SU-DHL-6 (cell line): ENCODE measurements around the gene IL7R.

Source experiments
- EZH2phosphoT487 ChIP-seq: fragments of 200-600 bp; sonication (generic), shearing (Covaris generic); conservative IDR thresholded peaks from 2 replicates; pipeline ENCODE4 v1.6.1; 2018; ENCODE audit warnings: mild to moderate bottlenecking, antibody characterized with exemption, low read length, moderate library complexity, mixed read lengths
- TF ChIP-seq, protein P1 (sequence below): fragments of 200-600 bp; sonication (generic); IDR thresholded peaks from one replicate; pipeline ENCODE4 v1.5.1; 2017; ENCODE audit warnings: antibody characterized with exemption, mild to moderate bottlenecking, low read length, moderate library complexity; ENCODE audit not compliant: insufficient read depth, poor library complexity, severe bottlenecking

GRCh38 chr5:35887321-35888100 lies 30.8 kb downstream of the IL7R start:
- TF ChIP-seq, protein P1, sequence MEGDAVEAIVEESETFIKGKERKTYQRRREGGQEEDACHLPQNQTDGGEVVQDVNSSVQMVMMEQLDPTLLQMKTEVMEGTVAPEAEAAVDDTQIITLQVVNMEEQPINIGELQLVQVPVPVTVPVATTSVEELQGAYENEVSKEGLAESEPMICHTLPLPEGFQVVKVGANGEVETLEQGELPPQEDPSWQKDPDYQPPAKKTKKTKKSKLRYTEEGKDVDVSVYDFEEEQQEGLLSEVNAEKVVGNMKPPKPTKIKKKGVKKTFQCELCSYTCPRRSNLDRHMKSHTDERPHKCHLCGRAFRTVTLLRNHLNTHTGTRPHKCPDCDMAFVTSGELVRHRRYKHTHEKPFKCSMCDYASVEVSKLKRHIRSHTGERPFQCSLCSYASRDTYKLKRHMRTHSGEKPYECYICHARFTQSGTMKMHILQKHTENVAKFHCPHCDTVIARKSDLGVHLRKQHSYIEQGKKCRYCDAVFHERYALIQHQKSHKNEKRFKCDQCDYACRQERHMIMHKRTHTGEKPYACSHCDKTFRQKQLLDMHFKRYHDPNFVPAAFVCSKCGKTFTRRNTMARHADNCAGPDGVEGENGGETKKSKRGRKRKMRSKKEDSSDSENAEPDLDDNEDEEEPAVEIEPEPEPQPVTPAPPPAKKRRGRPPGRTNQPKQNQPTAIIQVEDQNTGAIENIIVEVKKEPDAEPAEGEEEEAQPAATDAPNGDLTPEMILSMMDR: no peak
- no peak for TF ChIP-seq EZH2phosphoT487
